ENCODE data around the gene LEF1. TPM values are rescaled to one million over a fixed set of nuclear protein-coding genes. Genes with fewer than 3 reads are reported as not detected.

The LEF1 gene
- total and polyA plus RNA-seq, 4 experiments from 2014 or later: 307 to 399 (median 372) TPM

DNA sequence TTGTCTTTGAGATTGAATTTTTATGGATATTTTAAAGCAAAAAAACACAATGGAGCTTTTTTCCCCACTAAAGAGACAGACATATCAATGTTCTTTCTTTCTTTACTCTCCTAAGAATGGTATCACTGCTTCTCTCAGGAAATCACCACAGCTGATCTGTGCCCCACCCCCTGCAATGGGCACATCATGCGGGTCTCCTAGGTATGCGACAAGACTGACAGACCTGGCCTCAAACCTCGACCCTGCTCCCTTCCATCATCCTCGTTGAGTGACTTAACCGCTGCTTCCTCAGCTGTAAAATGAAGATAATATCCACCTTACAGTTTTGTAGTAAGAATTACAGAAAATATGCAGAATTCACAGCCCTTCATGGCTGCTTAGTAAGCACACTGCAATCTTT is 58.3 kb downstream of the LEF1 start:
- peak overlapping the region; percentile 86 to 96 (median 90) for H3K27ac Mint-ChIP-seq
- peaks cover 85 to 99% (median 94%) of the 10 kb centered on the region in 4 donors for H3K4me1 Mint-ChIP-seq
- Histone ChIP-seq H3K9me3 (ENCODE audit: control insufficient read depth in 1 of 2, low read length in 2 of 2) (no peaks in the 10 kb centered on the region), H3K27me3 (ENCODE audit: insufficient read depth, low read length) (no peaks in the 10 kb centered on the region), H3K36me3 (ENCODE audit: insufficient read depth, low read length) (no peaks in the 10 kb centered on the region), H3K27ac (ENCODE audit: low read depth, low read length) (peak overlapping the region; percentile 49), H3K4me3 (ENCODE audit: low read length in 2 of 2) (no peak overlapping the region), H3K4me1 (ENCODE audit: insufficient read depth, low read length) (peaks cover 100% of the 10 kb centered on the region)
- H3K9me3 Mint-ChIP-seq: no peaks in the 10 kb centered on the region
- H3K4me3 Mint-ChIP-seq: peak overlapping the region; percentile 12 to 88 (median 73)
- ChIA-PET CTCF (ENCODE audit: partially characterized antibody) (interaction anchor here (1.1 to 13.1 kb wide), 2 partner anchors 10 to 50 kb away, joined by 3 to 64 read pairs; no protein-coding TSS in a partner anchor), POLR2A (ENCODE audit: partially characterized antibody) (interaction anchor here (23.2 kb wide), 1 partner anchor 53 kb away, joined by 460 read pairs; the partner anchor contains the start of gene LEF1)
- intact Hi-C loops (cut with micrococcal nuclease): loop anchor here (5.0 kb wide), 1 partner anchor 38 kb away; no protein-coding TSS in a partner anchor
- H3K27me3 Mint-ChIP-seq: no peaks in the 10 kb centered on the region
- H3K36me3 Mint-ChIP-seq: peaks cover 32 to 43% of the 10 kb centered on the region in 2 donors
- no peak for DNase-seq

- Mint-ChIP-seq H3K27ac (peak overlapping the region; percentile 86 to 96 (median 90)), H3K9me3 (no peaks in the 10 kb centered on the region), H3K4me3 (peak overlapping the region; percentile 41 to 88 (median 73)), H3K36me3 (peaks cover 32 to 43% of the 10 kb centered on the region in 2 donors), H3K4me1 (peaks cover 81 to 98% (median 90%) of the 10 kb centered on the region in 4 donors), H3K27me3 (no peaks in the 10 kb centered on the region)
- Histone ChIP-seq H3K27ac (ENCODE audit: low read depth, low read length) (peak overlapping the region; percentile 49), H3K9me3 (ENCODE audit: control insufficient read depth in 1 of 2, low read length in 2 of 2) (no peaks in the 10 kb centered on the region), H3K27me3 (ENCODE audit: insufficient read depth, low read length) (no peaks in the 10 kb centered on the region), H3K4me3 (ENCODE audit: low read length in 2 of 2) (no peak overlapping the region), H3K4me1 (ENCODE audit: insufficient read depth, low read length) (peaks cover 99% of the 10 kb centered on the region), H3K36me3 (ENCODE audit: insufficient read depth, low read length) (no peaks in the 10 kb centered on the region)
- POLR2A ChIA-PET (ENCODE audit: partially characterized antibody): interaction anchor here (23.2 kb wide), 1 partner anchor 54 kb away, joined by 460 read pairs; the partner anchor contains the start of gene LEF1
- DNase-seq: no peak
- CTCF ChIA-PET (ENCODE audit: partially characterized antibody): interaction anchor here (1.1 to 13.1 kb wide), 2 partner anchors 10 to 50 kb away, joined by 3 to 64 read pairs; no protein-coding TSS in a partner anchor
- intact Hi-C loops (cut with micrococcal nuclease): loop anchor here (5.0 kb wide), 2 partner anchors 32 to 38 kb away; no protein-coding TSS in a partner anchor
These were observed 58.7 kb downstream of the LEF1 start for GRCh38 chr4:108109997-108110416.

DNA sequence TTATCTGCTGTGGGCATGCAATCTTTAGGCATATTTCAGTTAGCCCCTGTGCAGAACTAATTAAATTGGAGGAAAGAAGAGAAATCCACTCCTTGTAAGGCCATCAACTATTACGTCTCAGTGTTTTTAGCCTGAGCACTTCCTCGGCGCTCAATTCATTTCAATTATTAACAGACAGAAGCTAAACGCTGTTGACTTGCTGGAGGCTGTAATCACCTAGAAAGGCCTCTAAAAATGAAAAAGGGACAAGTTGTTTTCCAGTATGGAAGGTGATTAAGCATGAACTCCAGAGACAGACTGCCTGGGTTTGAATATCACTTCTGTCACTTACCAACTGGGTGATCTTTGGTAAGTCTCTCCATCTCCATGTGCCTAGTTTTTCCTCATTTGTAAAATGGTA is 59.6 kb downstream of the LEF1 start:
- POLR2A ChIA-PET (ENCODE audit: partially characterized antibody): interaction anchor here (1.3 to 23.2 kb wide), 9 partner anchors 8 to 246 kb away, joined by 3 to 460 read pairs (median 7); partner anchors contain the start of gene LEF1
- DNase-seq: no peak
- Histone ChIP-seq H3K36me3 (ENCODE audit: insufficient read depth, low read length) (peaks cover 4% of the 10 kb centered on the region), H3K27me3 (ENCODE audit: insufficient read depth, low read length) (no peaks in the 10 kb centered on the region), H3K4me3 (ENCODE audit: low read length in 2 of 2) (no peak overlapping the region), H3K4me1 (ENCODE audit: insufficient read depth, low read length) (peaks cover 95% of the 10 kb centered on the region), H3K27ac (ENCODE audit: low read depth, low read length) (peak overlapping the region; percentile 49), H3K9me3 (ENCODE audit: control insufficient read depth in 1 of 2, low read length in 2 of 2) (no peaks in the 10 kb centered on the region)
- intact Hi-C loops (cut with micrococcal nuclease): loop anchor here (5.0 kb wide), 1 partner anchor 33 kb away; no protein-coding TSS in a partner anchor
- CTCF ChIA-PET (ENCODE audit: partially characterized antibody): interaction anchor here (0.6 to 13.1 kb wide), 7 partner anchors 10 to 79 kb away, joined by 3 to 64 read pairs (median 3); no protein-coding TSS in a partner anchor
- H3K27ac Mint-ChIP-seq: peak overlapping the region; percentile 74 to 96 (median 91)
- peaks cover 32 to 44% of the 10 kb centered on the region in 2 donors for H3K36me3 Mint-ChIP-seq
- no peaks in the 10 kb centered on the region for H3K9me3 Mint-ChIP-seq
- H3K27me3 Mint-ChIP-seq: no peaks in the 10 kb centered on the region
- H3K4me3 Mint-ChIP-seq: peak overlapping the region in 7 of 8 donors; percentile 32 to 88 (median 76)
- peaks cover 77 to 94% (median 86%) of the 10 kb centered on the region in 4 donors for H3K4me1 Mint-ChIP-seq

- no peaks in the 10 kb centered on the region for H3K9me3 ChIP-seq (ENCODE audit: control insufficient read depth in 1 of 2, low read length in 2 of 2)
- peak overlapping the region; percentile 52 for H3K27ac ChIP-seq (ENCODE audit: low read depth, low read length)
- DNase-seq: peak; percentile 53 to 86 (median 63)
- peaks cover 38 to 53% of the 10 kb centered on the region in 2 donors for H3K36me3 Mint-ChIP-seq
- H3K4me3 ChIP-seq (ENCODE audit: low read length in 2 of 2): peak overlapping the region; percentile 2 to 32
- CTCF ChIA-PET (ENCODE audit: partially characterized antibody): interaction anchor here (0.6 to 13.1 kb wide), 16 partner anchors 8 to 386 kb away, joined by 3 to 64 read pairs (median 4); no protein-coding TSS in a partner anchor
- intact Hi-C loops (cut with micrococcal nuclease): loop anchor here (1.0 to 5.0 kb wide), 3 partner anchors 8 to 58 kb away; no protein-coding TSS in a partner anchor
- H3K27me3 Mint-ChIP-seq: no peaks in the 10 kb centered on the region
- POLR2A ChIA-PET (ENCODE audit: partially characterized antibody): interaction anchor here (1.0 to 23.2 kb wide), 19 partner anchors 9 to 326 kb away, joined by 3 to 460 read pairs (median 6); partner anchors contain the start of gene LEF1
- H3K9me3 Mint-ChIP-seq: no peaks in the 10 kb centered on the region
- peak overlapping the region; percentile 37 to 94 (median 89) for H3K27ac Mint-ChIP-seq
- peak overlapping the region; percentile 54 to 86 (median 76) for H3K4me3 Mint-ChIP-seq
- no peaks in the 10 kb centered on the region for H3K27me3 ChIP-seq (ENCODE audit: insufficient read depth, low read length)
- peaks cover 4% of the 10 kb centered on the region for H3K36me3 ChIP-seq (ENCODE audit: insufficient read depth, low read length)
- H3K4me1 ChIP-seq (ENCODE audit: insufficient read depth, low read length): peaks cover 93% of the 10 kb centered on the region
- peaks cover 75 to 91% (median 85%) of the 10 kb centered on the region in 4 donors for H3K4me1 Mint-ChIP-seq
These were observed 60.9 kb downstream of the LEF1 start for GRCh38 chr4:108107729-108108382.

GRCh38 chr4:108107101-108107500 is 61.6 kb downstream of the LEF1 start:
- intact Hi-C loops (cut with micrococcal nuclease): loop anchor here (5.0 kb wide), 1 partner anchor 35 kb away; no protein-coding TSS in a partner anchor
- H3K36me3 Mint-ChIP-seq: peaks cover 38 to 51% of the 10 kb centered on the region in 2 donors
- POLR2A ChIA-PET (ENCODE audit: partially characterized antibody): interaction anchor here (0.8 to 23.2 kb wide), 15 partner anchors 9 to 327 kb away, joined by 3 to 460 read pairs (median 6); partner anchors contain the start of gene LEF1

DNA sequence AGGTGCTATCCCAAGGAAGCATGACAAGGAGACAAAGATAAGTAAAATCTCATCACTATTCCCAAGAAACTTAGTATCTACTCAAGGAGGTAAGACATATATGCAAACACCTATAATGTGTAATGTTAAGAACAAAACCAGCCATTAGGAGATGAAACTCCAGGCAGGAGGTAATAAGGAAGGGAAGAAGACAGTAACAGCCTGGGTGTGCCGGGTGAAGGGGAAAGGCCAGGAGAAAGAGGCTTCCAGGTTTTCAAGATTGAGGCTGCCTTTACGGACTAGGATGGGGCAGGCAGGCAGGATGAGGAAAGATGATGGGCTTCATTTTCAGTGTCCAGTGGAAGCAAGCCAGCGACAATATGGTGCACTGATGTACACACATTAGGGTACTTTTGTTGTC is 62.5 kb downstream of the LEF1 start:
- CTCF ChIA-PET (ENCODE audit: partially characterized antibody): interaction anchor here (0.7 to 13.1 kb wide), 4 partner anchors 9 to 54 kb away, joined by 3 to 64 read pairs (median 6); no protein-coding TSS in a partner anchor
- no peaks in the 10 kb centered on the region for H3K9me3 ChIP-seq (ENCODE audit: control insufficient read depth in 1 of 2, low read length in 2 of 2)
- peaks cover 36 to 53% of the 10 kb centered on the region in 2 donors for H3K36me3 Mint-ChIP-seq
- H3K36me3 ChIP-seq (ENCODE audit: insufficient read depth, low read length): peaks cover 4% of the 10 kb centered on the region
- peak overlapping the region in 6 of 7 donors; percentile 36 to 94 (median 70) for H3K27ac Mint-ChIP-seq
- DNase-seq: no peak
- H3K4me1 ChIP-seq (ENCODE audit: insufficient read depth, low read length): peaks cover 93% of the 10 kb centered on the region
- no peaks in the 10 kb centered on the region for H3K9me3 Mint-ChIP-seq
- no peaks in the 10 kb centered on the region for H3K27me3 ChIP-seq (ENCODE audit: insufficient read depth, low read length)
- H3K4me3 Mint-ChIP-seq: peak overlapping the region; percentile 30 to 82 (median 62)
- H3K4me3 ChIP-seq (ENCODE audit: low read length in 2 of 2): no peak overlapping the region
- H3K4me1 Mint-ChIP-seq: peaks cover 75 to 91% (median 83%) of the 10 kb centered on the region in 4 donors
- intact Hi-C loops (cut with micrococcal nuclease): loop anchor here (5.0 kb wide), 1 partner anchor 36 kb away; no protein-coding TSS in a partner anchor
- no peak overlapping the region for H3K27ac ChIP-seq (ENCODE audit: low read depth, low read length)
- POLR2A ChIA-PET (ENCODE audit: partially characterized antibody): interaction anchor here (0.9 to 23.2 kb wide), 3 partner anchors 11 to 58 kb away, joined by 3 to 460 read pairs (median 35); partner anchors contain the start of gene LEF1
- H3K27me3 Mint-ChIP-seq: no peaks in the 10 kb centered on the region

More at GRCh38 chr4:108107101-108107500, 61.6 kb downstream of the LEF1 start:
- Mint-ChIP-seq H3K27ac (peak overlapping the region; percentile 29 to 94 (median 73)), H3K4me3 (peak overlapping the region in 7 of 8 donors; percentile 37 to 82 (median 72)), H3K4me1 (peaks cover 76 to 91% (median 85%) of the 10 kb centered on the region in 4 donors), H3K9me3 (no peaks in the 10 kb centered on the region), H3K27me3 (no peaks in the 10 kb centered on the region)
- Histone ChIP-seq H3K36me3 (ENCODE audit: insufficient read depth, low read length) (peaks cover 4% of the 10 kb centered on the region), H3K4me3 (ENCODE audit: low read length in 2 of 2) (no peak overlapping the region), H3K9me3 (ENCODE audit: control insufficient read depth in 1 of 2, low read length in 2 of 2) (no peaks in the 10 kb centered on the region), H3K27ac (ENCODE audit: low read depth, low read length) (no peak overlapping the region), H3K4me1 (ENCODE audit: insufficient read depth, low read length) (peaks cover 93% of the 10 kb centered on the region), H3K27me3 (ENCODE audit: insufficient read depth, low read length) (no peaks in the 10 kb centered on the region)
- CTCF ChIA-PET (ENCODE audit: partially characterized antibody): interaction anchor here (0.6 to 13.1 kb wide), 15 partner anchors 9 to 386 kb away, joined by 3 to 64 read pairs (median 4); no protein-coding TSS in a partner anchor
- no peak for DNase-seq

Data from CD4-positive, alpha-beta memory T cell (primary cell).